ENCODE data around the gene AAMP.
A peak's percentile ranks its signal among the peaks of the same experiment; 100 is the strongest.
"Not testable (repeated sequence)": the region's sequence is repeated elsewhere in the genome, so short reads cannot be mapped to it uniquely, and the experiment has no call there.

The AAMP gene

GRCh38 chr2:218274586-218274985, 4.6 kb upstream of the AAMP start:
- no peak for DNase-seq (ENCODE audit: low read depth)

GRCh38 chr2:218273908-218274249, 3.9 kb upstream of the AAMP start:
- no peak for DNase-seq (ENCODE audit: low read depth)

GRCh38 chr2:218273214-218273907, 3.4 kb upstream of the AAMP start:
- not testable (repeated sequence) for DNase-seq (ENCODE audit: low read depth)

GRCh38 chr2:218272531-218273212, 2.7 kb upstream of the AAMP start:
- peak; percentile 75 for DNase-seq (ENCODE audit: low read depth)

- no peak for DNase-seq (ENCODE audit: low read depth)
These were observed 2.1 kb upstream of the AAMP start for GRCh38 chr2:218271865-218272530.

- no peak for DNase-seq (ENCODE audit: low read depth)
These were observed 1.5 kb upstream of the AAMP start for GRCh38 chr2:218271487-218271797.

- no peak for DNase-seq (ENCODE audit: low read depth)
These were observed 967 bp upstream of the AAMP start for GRCh38 chr2:218270721-218271486.

GRCh38 chr2:218267259-218267658, 2.7 kb downstream of the AAMP start:
- no peak for DNase-seq (ENCODE audit: low read depth)

- DNase-seq (ENCODE audit: low read depth), result no peak
These were observed 3.5 kb downstream of the AAMP start for GRCh38 chr2:218266316-218266979.

- no peak for DNase-seq (ENCODE audit: low read depth)
These were observed 4.3 kb downstream of the AAMP start for GRCh38 chr2:218265626-218266025.

- no peak for DNase-seq (ENCODE audit: low read depth)
These were observed 5.0 kb downstream of the AAMP start for GRCh38 chr2:218264773-218265561.

GRCh38 chr2:218263817-218264641, 5.9 kb downstream of the AAMP start:
- DNase-seq (ENCODE audit: low read depth), result no peak

GRCh38 chr2:218262631-218263586, 7.0 kb downstream of the AAMP start:
- DNase-seq (ENCODE audit: low read depth), result no peak

GRCh38 chr2:218262237-218262600, 7.7 kb downstream of the AAMP start:
- no peak for DNase-seq (ENCODE audit: low read depth)

- no peak for DNase-seq (ENCODE audit: low read depth)
These were observed 8.3 kb downstream of the AAMP start for GRCh38 chr2:218261423-218262236.

GRCh38 chr2:218260742-218261422, 9.1 kb downstream of the AAMP start, which contains the start of gene GPBAR1:
TSS of gene GPBAR1 (plus strand) at chr2:218261015. CDS start at chr2:218262725, 1,710 bp downstream.
- DNase-seq (ENCODE audit: low read depth), result no peak

GRCh38 chr2:218260166-218260565, 9.8 kb downstream of the AAMP start:
- no peak for DNase-seq (ENCODE audit: low read depth)
